ENCODE data around the gene AIMP2. TPM values are rescaled to one million over a fixed set of nuclear protein-coding genes. Genes with fewer than 3 reads are reported as not detected.

Gene AIMP2
- total and polyA plus RNA-seq, 2 of the 8 experiments (the other 6 are each of a cell fraction or from before 2014, with no cell fraction given) = 85.6 to 99.0 TPM

DNA sequence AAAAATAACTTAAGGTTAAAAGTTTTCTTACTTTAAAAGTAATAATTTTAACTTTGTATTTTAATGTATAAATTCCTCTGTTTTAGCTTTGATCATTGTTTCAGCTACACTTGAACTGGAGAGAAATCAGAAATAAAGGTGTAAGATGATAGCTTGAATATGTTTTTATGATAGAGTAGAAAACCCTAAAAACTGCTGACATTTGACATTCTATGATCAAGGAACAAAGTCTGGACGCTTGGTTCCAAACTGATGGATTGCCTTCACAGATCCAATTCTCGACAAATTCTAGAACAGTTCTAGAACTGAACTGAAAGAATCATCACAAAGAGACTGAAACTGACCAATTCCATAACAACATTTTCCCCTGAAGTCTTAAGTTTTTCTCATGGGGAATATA is 21.9 kb downstream of the AIMP2 start, which contains the start of gene ANKRD61 (continued):
- TF ChIP-seq EGR1 (IDR thresholded peaks at IDR 0.05; ENCODE audit: borderline replicate concordance, low read depth, low read length) (no peak), SIN3A (conservative IDR thresholded peaks at IDR 0.05 in 1 of 2, IDR thresholded peaks at IDR 0.05 in 1 of 2; ENCODE audit: low read depth in 1 of 2, low read length in 2 of 2) (no peak), CHD2 (IDR thresholded peaks at IDR 0.05; ENCODE audit: low read length) (no peak), CEBPB (IDR thresholded peaks at IDR 0.05; ENCODE audit: low read depth, low read length) (no peak), ASH2L (IDR thresholded peaks at IDR 0.05; ENCODE audit: low read length) (no peak), SRF (IDR thresholded peaks at IDR 0.05; ENCODE audit: low read depth, low read length) (no peak), CHD1 (IDR thresholded peaks at IDR 0.05; ENCODE audit: low read depth, low read length) (no peak), TEAD4 (IDR thresholded peaks at IDR 0.05; ENCODE audit: low read depth, low read length) (no peak), YY1 (IDR thresholded peaks at IDR 0.05; ENCODE audit: low read depth, low read length) (no peak)

Measured in H1 (cell line).